HL-60/S4 (cell line): Measurements from ENCODE around the gene OR2H1.

Experiments
- in situ Hi-C: fragments of 300-500 bp; cut with MboI; formaldehyde crosslinking; loops from 2 replicates; pipeline ENCODE4 v1.14.3; 2022; ENCODE audit warnings: low sequenced_read_pairs

Gene OR2H1

DNA sequence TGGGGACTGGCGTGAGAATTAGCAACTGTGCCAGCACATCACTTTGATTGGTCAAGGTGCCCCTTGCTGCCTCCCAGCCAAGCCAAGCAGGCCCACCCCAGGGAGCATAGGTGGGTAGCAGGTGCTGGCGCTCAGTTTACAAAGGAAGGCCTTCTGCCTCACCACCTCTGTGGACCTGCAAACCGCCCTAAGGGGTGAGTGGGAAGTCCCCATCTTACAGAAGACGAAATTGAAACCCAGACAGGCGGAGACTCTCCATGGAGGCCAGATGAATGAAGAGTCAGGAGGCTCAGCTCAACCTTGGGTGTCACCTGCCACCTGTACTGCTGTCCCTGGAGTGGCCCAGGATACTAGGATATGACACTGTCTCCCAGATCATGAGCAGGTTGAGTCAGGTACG, 52.3 kb downstream of the OR2H1 start:
- in situ Hi-C loops = no loop called here

DNA sequence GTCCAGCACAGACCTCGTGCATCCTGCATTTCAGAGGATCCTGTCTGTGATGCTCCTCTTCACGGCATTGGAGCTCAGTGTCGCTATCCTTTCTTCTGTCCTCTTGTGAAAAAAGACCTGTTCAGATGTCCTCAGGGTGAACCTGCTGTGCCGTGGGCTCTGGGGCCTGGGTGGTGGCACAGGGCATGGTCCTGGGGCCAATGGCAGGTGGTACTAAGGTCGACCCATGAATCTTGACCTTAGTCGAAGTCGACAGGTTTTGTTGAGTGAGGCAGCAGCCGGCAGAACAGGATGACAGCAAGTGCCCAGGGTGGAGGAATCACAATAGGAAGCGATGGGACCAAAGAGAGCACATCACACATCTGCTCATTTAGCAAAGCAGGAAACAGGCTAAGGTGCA, 52.8 kb downstream of the OR2H1 start:
- in situ Hi-C loops = no loop called here

DNA sequence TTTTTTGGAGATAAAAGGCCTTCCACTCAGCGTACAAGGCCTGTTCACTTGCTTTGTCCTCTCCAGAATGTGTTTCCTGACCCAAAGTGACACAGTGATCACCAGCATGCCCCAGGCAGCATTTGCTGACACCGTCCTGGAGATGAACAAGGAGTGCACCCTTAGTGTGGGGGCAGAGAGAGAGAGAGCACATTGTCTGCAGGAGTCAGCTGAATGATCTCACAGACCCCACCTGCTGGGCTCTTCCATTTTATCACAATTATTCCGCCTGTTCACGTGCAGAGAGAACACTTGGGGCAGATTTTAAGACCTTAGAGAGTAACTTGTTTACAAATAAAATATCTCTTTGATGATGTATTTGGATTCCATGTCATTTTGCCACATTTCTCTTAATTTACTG, 53.2 kb downstream of the OR2H1 start:
- in situ Hi-C loops = no loop called here

DNA sequence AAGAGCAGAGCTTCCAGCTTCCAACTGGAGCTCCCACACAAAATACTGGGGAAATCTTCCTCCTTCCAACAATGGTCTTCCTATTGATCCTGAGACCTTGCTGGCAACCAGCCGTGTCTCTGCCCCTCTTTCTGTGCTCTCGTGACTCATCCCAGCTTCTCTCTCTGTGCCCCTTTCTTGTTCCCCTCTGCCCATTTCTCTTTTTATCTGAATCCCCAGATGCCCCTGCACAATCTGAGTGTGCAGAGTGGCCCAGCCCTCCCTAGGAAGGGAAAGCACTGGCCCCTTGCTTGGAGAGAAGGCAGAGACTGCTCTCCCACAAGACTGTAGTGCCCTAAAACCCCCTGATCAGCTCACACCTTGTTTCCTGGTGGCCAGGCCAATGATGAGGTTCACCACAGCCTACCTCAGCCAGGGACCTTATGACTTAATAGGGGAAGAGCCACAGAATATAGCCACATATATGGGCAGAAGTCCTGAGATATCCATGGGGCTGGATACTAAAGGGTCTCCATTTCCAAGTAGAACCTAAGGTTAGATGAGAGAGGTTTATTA, 53.9 kb downstream of the OR2H1 start:
- in situ Hi-C loops = no loop called here
